Lower leg skin (tissue), 3 donors: ENCODE data around the gene WDR70.

ENCODE experiments used
- CTCF ChIP-seq, 3 donors: fragments of 450-650 bp; IDR thresholded peaks; one replicate each; pipeline ENCODE4 v1.5.1; 2016; ENCODE audit warnings: antibody characterized with exemption in 3 of 3, mild to moderate bottlenecking in 3 of 3, moderate library complexity in 2 of 3
- POLR2A ChIP-seq, 2 donors: fragments of 450-650 bp; IDR thresholded peaks; one replicate each; pipeline ENCODE4 v1.6.1; 2016 to 2017; ENCODE audit warnings: antibody characterized with exemption in 2 of 2, mild to moderate bottlenecking in 1 of 2, moderate library complexity in 1 of 2

- TF ChIP-seq CTCF (IDR thresholded peaks at IDR 0.05) (no peak), POLR2A (IDR thresholded peaks at IDR 0.05) (no peak)
These were observed 127.1 kb downstream of the WDR70 start for GRCh38 chr5:37506241-37506640.
